T-cell (primary cell): Measurements from ENCODE around the gene BUB3. TPM values are rescaled to one million over a fixed set of nuclear protein-coding genes. Genes with fewer than 3 reads are reported as not detected.

Experiments
- ATAC-seq, 4 experiments: fragments of 200-7000 bp in 3 of 4; fragments of 150-1000 bp in 1 of 4; cut with Tn5 transposase; replicated peaks in 1 of 4; 1 replicate in 3 of 4; 2 replicates in 1 of 4; pipeline ENCODE4 v1.10.0; 2021; ENCODE audit warnings: moderate library complexity in 3 of 4, mild to moderate bottlenecking in 2 of 4, moderate number of reproducible peaks in 1 of 4
- CTCF ChIA-PET, 2 donors: fragments of 300-600 bp; sonication (Branson Sonifier 250); formaldehyde crosslinking; loops; one replicate each; lab custom pipeline; 2022; ENCODE audit warnings: antibody characterized with exemption in 2 of 2; lab: Charles Lee
- POLR2A ChIA-PET, 2 donors: fragments of 300-600 bp; sonication (Branson Sonifier 250); formaldehyde crosslinking; loops; one replicate each; lab custom pipeline; 2022; ENCODE audit warnings: antibody characterized with exemption in 2 of 2; lab: Charles Lee
- DNase-seq, 35 experiments: peaks; one replicate each; pipeline versions ENCODE4 v3.0.0 to v3.0.0-alpha.2; 2013 to 2023
- H3K27ac ChIP-seq: one replicate; pipeline ENCODE4 v1.5.1; 2013; ENCODE audit warnings: low read length
- H3K27me3 ChIP-seq, 2 experiments: replicated peaks in 1 of 2; 1 replicate in 1 of 2; 2 replicates in 1 of 2; pipeline versions ENCODE4 v1.6.1 to v1.7.0; 2013; ENCODE audit warnings: low read length in 1 of 2, mixed read lengths in 1 of 2; ENCODE audit not compliant: control insufficient read depth in 2 of 2, insufficient read depth in 2 of 2; ENCODE audit errors: extremely low read depth in 1 of 2
- H3K36me3 ChIP-seq, 2 donors: 1 replicate in 1 of 2; 2 replicates in 1 of 2; pipeline versions ENCODE4 v1.6.1 to v1.7.0; 2013; ENCODE audit warnings: low read length in 1 of 2; ENCODE audit not compliant: control insufficient read depth in 2 of 2, insufficient read depth in 1 of 2; ENCODE audit errors: extremely low read depth in 1 of 2
- H3K4me1 ChIP-seq, 2 experiments: 1 replicate in 1 of 2; 2 replicates in 1 of 2; pipeline versions ENCODE4 v1.6.1 to v1.7.0; 2013; ENCODE audit warnings: low read length in 2 of 2, mixed read lengths in 1 of 2; ENCODE audit not compliant: insufficient read depth in 2 of 2, control insufficient read depth in 1 of 2; ENCODE audit errors: extremely low read depth in 1 of 2
- H3K4me3 ChIP-seq, 2 donors: 1 replicate in 1 of 2; 2 replicates in 1 of 2; pipeline versions ENCODE4 v1.5.1 to v1.7.0; 2013; ENCODE audit warnings: mild to moderate bottlenecking in 2 of 2, low read length in 1 of 2, moderate library complexity in 1 of 2; ENCODE audit not compliant: control insufficient read depth in 1 of 2; ENCODE audit errors: extremely low read depth in 1 of 2
- H3K9me3 ChIP-seq: 2 replicates; pipeline ENCODE4 v1.7.0; 2013
- H3K27ac Mint-ChIP-seq, 2 donors: one replicate each; pipeline ENCODE4 v1.8.0; 2020 to 2021; ENCODE audit warnings: mild to moderate bottlenecking in 2 of 2, mixed read lengths in 2 of 2
- H3K27me3 Mint-ChIP-seq, 2 donors: one replicate each; pipeline ENCODE4 v1.8.0; 2021 to 2022; ENCODE audit warnings: mixed read lengths in 2 of 2
- H3K36me3 Mint-ChIP-seq: one replicate; pipeline ENCODE4 v1.8.0; 2021; ENCODE audit warnings: mixed read lengths
- H3K4me1 Mint-ChIP-seq, 3 donors: one replicate each; pipeline ENCODE4 v1.8.0; 2020 to 2022; ENCODE audit warnings: mixed read lengths in 3 of 3, mild to moderate bottlenecking in 1 of 3
- H3K4me3 Mint-ChIP-seq, 3 donors: one replicate each; pipeline ENCODE4 v1.8.0; 2020 to 2022; ENCODE audit warnings: mild to moderate bottlenecking in 3 of 3, mixed read lengths in 3 of 3, moderate library complexity in 3 of 3
- H3K9me3 Mint-ChIP-seq, 3 donors: one replicate each; pipeline ENCODE4 v1.8.0; 2020 to 2022; ENCODE audit warnings: mixed read lengths in 3 of 3
- WGBS: methylation state at CpG from one replicate; pipeline ENCODE4 v1.1.5; 2013; ENCODE audit warnings: missing lambda C conversion rate; ENCODE audit not compliant: insufficient coverage; 5-methylcytosine and 5-hydroxymethylcytosine counted together
- total RNA-seq, 35 experiments: library from RNA in 6 of 35; stranded (reverse) in 6 of 35; fragments of 120-200 nt in 1 of 35; gene quantifications; one replicate each; pipeline versions ENCODE4 v1.2.1 to v1.2.4 and lab custom pipeline; 2013 to 2026

Gene BUB3, protein sequence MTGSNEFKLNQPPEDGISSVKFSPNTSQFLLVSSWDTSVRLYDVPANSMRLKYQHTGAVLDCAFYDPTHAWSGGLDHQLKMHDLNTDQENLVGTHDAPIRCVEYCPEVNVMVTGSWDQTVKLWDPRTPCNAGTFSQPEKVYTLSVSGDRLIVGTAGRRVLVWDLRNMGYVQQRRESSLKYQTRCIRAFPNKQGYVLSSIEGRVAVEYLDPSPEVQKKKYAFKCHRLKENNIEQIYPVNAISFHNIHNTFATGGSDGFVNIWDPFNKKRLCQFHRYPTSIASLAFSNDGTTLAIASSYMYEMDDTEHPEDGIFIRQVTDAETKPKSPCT
- total RNA-seq (100 to 1,000 TPM; 116 to 139 (median 127) TPM), total RNA-seq (lab: John Stamatoyannopoulos, UW) (117 to 266 (median 155) reads per million in 29 experiments)
- 159 TPM for total RNA-seq (2013)

DNA sequence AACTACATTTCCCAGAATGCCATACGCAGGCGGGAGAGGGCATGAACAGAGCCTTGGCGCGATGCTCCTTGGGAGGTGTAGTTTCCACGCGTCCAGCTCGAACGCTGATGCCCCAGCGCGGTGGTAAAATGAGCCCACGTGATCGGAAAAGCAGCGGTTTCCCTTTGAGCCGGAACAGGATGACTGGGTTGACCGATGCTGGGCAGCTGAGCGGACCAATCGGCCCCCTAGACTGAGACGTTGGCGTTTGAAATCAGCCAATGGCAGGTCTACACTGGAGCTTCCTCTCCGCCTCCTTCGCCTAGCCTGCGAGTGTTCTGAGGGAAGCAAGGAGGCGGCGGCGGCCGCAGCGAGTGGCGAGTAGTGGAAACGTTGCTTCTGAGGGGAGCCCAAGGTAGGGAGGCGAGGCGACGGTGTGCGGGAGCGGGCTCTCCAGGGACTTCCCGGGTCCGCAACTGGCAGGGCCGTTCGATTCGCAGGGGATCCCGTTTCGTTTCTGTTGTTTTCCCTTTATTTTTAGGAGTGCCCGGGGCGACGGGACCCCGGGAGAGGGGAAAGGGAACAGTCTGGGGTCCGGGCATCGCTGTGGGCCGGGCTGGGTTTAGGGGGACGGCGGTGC is at the start of gene BUB3:
TSS of gene BUB3 (plus strand) at position 311 of the 619 bp plus-strand sequence. CDS start 516 bp downstream, outside the sequence.
- Histone ChIP-seq H3K27ac (peak within 1 kb of the TSS; percentile 75), H3K9me3 (no peaks in the 10 kb centered on the region), H3K36me3 (peaks cover 0 to 16% of the 10 kb centered on the region in 2 donors), H3K27me3 (peaks cover 7 to 24% of the 10 kb centered on the region in 2 experiments), H3K4me3 (peak within 1 kb of the TSS; percentile 92 to 94), H3K4me1 (peaks cover 34 to 40% of the 10 kb centered on the region in 2 experiments)
- Mint-ChIP-seq H3K4me3 (peak within 1 kb of the TSS; percentile 99 to 100 (median 100)), H3K4me1 (peaks cover 66 to 76% (median 74%) of the 10 kb centered on the region in 3 donors), H3K9me3 (no peaks in the 10 kb centered on the region), H3K36me3 (peaks cover 28% of the 10 kb centered on the region), H3K27me3 (peaks cover 5 to 27% of the 10 kb centered on the region in 2 donors), H3K27ac (peak within 1 kb of the TSS; percentile 99)
- CTCF ChIA-PET, result interaction anchor here in 1 of 2 donors (0.7 to 2.0 kb wide), 4 partner anchors 21 to 1235 kb away, joined by 3 to 8 read pairs (median 4); no protein-coding TSS in a partner anchor
- DNase-seq (peak; percentile 84 to 98 (median 88)), ATAC-seq (peak; percentile 91 to 92 (median 92))
- under 1% methylated on average over 41 of the region's 50 CpGs for WGBS
- POLR2A ChIA-PET, result interaction anchor here (0.6 to 0.9 kb wide), 2 partner anchors 16 to 88 kb away, joined by 3 to 5 read pairs; no protein-coding TSS in a partner anchor

DNA sequence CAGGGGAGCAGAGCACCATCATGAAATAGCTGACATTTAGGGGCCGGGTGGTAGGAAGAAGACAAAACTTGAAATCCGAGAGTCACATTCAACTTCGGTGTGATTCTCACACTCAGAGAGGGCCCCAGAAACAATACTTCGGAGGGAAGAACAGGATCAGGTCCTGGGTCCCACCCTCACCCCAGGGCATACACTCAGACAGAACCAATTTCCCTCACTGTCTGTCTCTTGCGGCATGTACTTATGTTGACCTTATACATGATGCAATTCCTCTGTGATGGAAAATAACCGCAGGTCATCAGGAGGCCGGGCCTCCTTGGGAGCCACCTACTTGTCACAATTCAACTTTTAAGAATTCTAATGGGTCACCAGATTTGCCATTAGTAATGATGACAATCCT is 44.7 kb upstream of the BUB3 start:
- H3K36me3 ChIP-seq, result no peaks in the 10 kb centered on the region
- DNase-seq, result no peak
- Mint-ChIP-seq H3K9me3 (no peaks in the 10 kb centered on the region), H3K27me3 (peaks cover 26 to 42% of the 10 kb centered on the region in 2 donors), H3K36me3 (no peaks in the 10 kb centered on the region), H3K27ac (no peak overlapping the region), H3K4me1 (no peaks in the 10 kb centered on the region), H3K4me3 (no peak overlapping the region)
- no peak overlapping the region for H3K4me3 ChIP-seq
- no peaks in the 10 kb centered on the region for H3K9me3 ChIP-seq
- no peaks in the 10 kb centered on the region for H3K4me1 ChIP-seq
- no peak overlapping the region for H3K27ac ChIP-seq
- POLR2A ChIA-PET, result no interaction called here
- no peak for ATAC-seq
- CTCF ChIA-PET, result no interaction called here
- peaks cover 6 to 8% of the 10 kb centered on the region in 2 experiments for H3K27me3 ChIP-seq
- WGBS, result 86% methylated on average over 6 of the region's 7 CpGs

DNA sequence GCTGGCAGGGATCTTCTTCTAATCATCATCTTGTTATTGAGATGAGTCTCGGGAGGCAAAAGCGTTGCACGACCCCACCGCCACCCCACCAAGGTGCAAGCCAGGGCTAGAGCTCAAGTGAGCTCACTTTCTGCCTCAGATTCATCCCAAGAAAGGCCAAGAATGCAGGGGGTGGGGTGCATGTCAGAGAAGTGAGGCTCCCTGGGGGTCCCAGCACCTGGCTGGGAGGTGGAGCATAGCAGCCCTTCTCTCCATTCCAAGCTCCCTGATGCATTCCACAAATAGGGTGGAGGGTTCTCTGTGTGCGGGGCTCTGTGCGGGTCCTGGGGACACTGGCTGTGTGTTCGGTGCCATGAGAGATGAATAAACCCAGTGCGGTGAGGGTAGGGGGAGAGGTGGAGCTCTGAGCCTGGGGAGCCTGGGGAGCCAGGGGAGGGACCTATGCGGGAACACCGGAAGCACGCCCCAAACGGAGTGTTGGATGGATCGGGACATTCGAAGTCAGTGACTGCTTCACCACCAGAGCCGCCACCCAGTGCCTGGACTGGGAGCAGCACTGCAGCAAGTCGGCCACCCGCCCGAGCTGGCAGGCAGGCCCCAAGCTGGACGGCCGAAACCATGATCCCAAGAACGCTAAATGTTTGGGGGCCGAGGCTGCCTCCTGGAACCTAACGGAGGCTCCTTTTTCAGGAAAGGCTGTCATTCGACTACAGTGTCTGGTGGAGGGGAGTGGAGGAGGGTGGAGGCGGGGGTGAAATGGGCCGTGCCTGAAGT is 36.4 kb upstream of the BUB3 start:
- Histone ChIP-seq H3K4me1 (no peaks in the 10 kb centered on the region), H3K36me3 (no peaks in the 10 kb centered on the region), H3K4me3 (no peak overlapping the region), H3K9me3 (no peaks in the 10 kb centered on the region), H3K27me3 (peaks cover 7 to 38% of the 10 kb centered on the region in 2 experiments), H3K27ac (no peak overlapping the region)
- Mint-ChIP-seq H3K27ac (no peak overlapping the region), H3K36me3 (no peaks in the 10 kb centered on the region), H3K27me3 (peaks cover 50 to 54% of the 10 kb centered on the region in 2 donors), H3K9me3 (no peaks in the 10 kb centered on the region), H3K4me1 (no peaks in the 10 kb centered on the region), H3K4me3 (no peak overlapping the region)
- WGBS, result 16% methylated on average over 17 of the region's 26 CpGs
- POLR2A ChIA-PET, result no interaction called here
- no peak for DNase-seq
- ATAC-seq, result no peak
- CTCF ChIA-PET, result no interaction called here

DNA sequence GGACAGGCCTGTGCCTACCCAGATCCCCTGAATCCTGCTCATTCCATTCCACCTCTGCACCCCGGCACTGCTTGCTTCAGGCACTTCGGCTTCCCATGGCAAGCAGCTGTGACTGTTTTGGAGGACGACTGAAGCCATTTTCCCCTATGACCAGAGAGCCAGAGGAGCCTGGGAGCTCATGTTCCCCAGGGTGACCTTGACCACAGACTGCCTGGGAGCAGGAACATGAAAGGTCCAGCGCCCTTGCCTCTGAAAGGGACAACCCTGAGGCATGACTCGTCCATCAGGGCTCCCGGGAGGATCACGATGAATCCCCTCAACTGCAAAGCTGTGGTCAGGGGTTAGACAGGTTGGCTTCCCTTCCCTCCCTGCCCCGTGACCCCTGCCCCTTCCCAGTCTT is 35.1 kb upstream of the BUB3 start:
- ATAC-seq, result no peak
- Mint-ChIP-seq H3K36me3 (no peaks in the 10 kb centered on the region), H3K4me3 (no peak overlapping the region), H3K4me1 (no peaks in the 10 kb centered on the region), H3K27ac (no peak overlapping the region), H3K9me3 (no peaks in the 10 kb centered on the region), H3K27me3 (peaks cover 47 to 51% of the 10 kb centered on the region in 2 donors)
- H3K9me3 ChIP-seq, result no peaks in the 10 kb centered on the region
- no peak overlapping the region for H3K4me3 ChIP-seq
- 70% methylated on average over 7 of the region's 8 CpGs for WGBS
- ChIA-PET POLR2A (no interaction called here), CTCF (no interaction called here)
- H3K27me3 ChIP-seq, result peaks cover 7 to 41% of the 10 kb centered on the region in 2 experiments
- no peaks in the 10 kb centered on the region for H3K36me3 ChIP-seq
- H3K27ac ChIP-seq, result no peak overlapping the region
- H3K4me1 ChIP-seq, result no peaks in the 10 kb centered on the region
- no peak for DNase-seq

DNA sequence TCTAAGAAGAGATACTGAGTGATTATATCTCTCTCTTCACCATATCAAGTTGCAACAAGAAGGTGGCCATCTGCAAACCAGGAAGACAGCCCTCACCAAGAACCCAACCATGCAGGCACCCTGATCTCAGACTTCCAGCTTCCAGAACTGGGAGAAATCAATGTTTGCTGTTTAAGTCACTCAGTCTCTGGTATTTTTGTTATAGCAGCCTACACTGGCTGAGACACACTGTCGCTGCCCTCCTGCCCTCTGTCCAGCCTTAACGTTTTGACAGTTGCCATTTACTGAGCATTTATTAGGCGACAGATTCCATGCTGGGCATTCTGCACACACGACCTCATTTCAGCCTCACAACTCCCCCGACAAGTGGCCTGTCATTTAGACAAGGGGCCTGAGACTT is 28.0 kb upstream of the BUB3 start:
- ChIA-PET CTCF (no interaction called here), POLR2A (no interaction called here)
- DNase-seq (no peak), ATAC-seq (no peak)
- Histone ChIP-seq H3K36me3 (no peaks in the 10 kb centered on the region), H3K27ac (no peak overlapping the region), H3K4me1 (no peaks in the 10 kb centered on the region), H3K4me3 (no peak overlapping the region), H3K9me3 (no peaks in the 10 kb centered on the region), H3K27me3 (peaks cover 12 to 18% of the 10 kb centered on the region in 2 experiments)
- H3K4me3 Mint-ChIP-seq, result no peak overlapping the region
- H3K27me3 Mint-ChIP-seq, result peaks cover 63 to 65% of the 10 kb centered on the region in 2 donors
- no peaks in the 10 kb centered on the region for H3K9me3 Mint-ChIP-seq
- 78% methylated on average over 3 of the region's 5 CpGs for WGBS
- no peak overlapping the region for H3K27ac Mint-ChIP-seq
- H3K36me3 Mint-ChIP-seq, result no peaks in the 10 kb centered on the region
- H3K4me1 Mint-ChIP-seq, result no peaks in the 10 kb centered on the region
